Neural progenitor cell (in vitro differentiated cells): ENCODE results near the gene CDT1. TPM values are rescaled to one million over a fixed set of nuclear protein-coding genes. Genes with fewer than 3 reads are reported as not detected.

ENCODE experiments used
- DNase-seq: peaks from one replicate; pipeline ENCODE4 v3.0.0-alpha.2; 2016; ENCODE audit warnings: low spot score
- H2AFZ ChIP-seq: fragments of 200-600 bp; sonication (generic); replicated peaks from 2 replicates; pipeline ENCODE4 v1.6.1; 2016; ENCODE audit warnings: antibody characterized with exemption
- H3F3A ChIP-seq: fragments of 200-600 bp; sonication (generic); 2 replicates; pipeline ENCODE4 v1.6.1; 2016; ENCODE audit warnings: antibody characterized with exemption, low read depth
- H3K27ac ChIP-seq: fragments of 200-600 bp; sonication (generic); 2 replicates; pipeline ENCODE4 v1.5.1; 2016; ENCODE audit warnings: mild to moderate bottlenecking
- H3K27me3 ChIP-seq: fragments of 200-600 bp; sonication (generic); 2 replicates; pipeline ENCODE4 v1.6.1; 2016; ENCODE audit warnings: mild to moderate bottlenecking, moderate library complexity
- H3K36me3 ChIP-seq: fragments of 200-600 bp; sonication (generic); 2 replicates; pipeline ENCODE4 v1.5.1; 2016
- H3K4me1 ChIP-seq: fragments of 200-600 bp; sonication (generic); 2 replicates; pipeline ENCODE4 v1.6.1; 2016; ENCODE audit warnings: mixed run types
- H3K4me2 ChIP-seq: fragments of 200-600 bp; sonication (generic); 2 replicates; pipeline ENCODE4 v1.6.1; 2016
- H3K4me3 ChIP-seq: fragments of 200-600 bp; sonication (generic); 2 replicates; pipeline ENCODE4 v1.5.1; 2016
- H3K79me2 ChIP-seq: fragments of 200-600 bp; sonication (generic); 2 replicates; pipeline ENCODE4 v1.6.1; 2016; ENCODE audit warnings: low read depth
- H3K9ac ChIP-seq: fragments of 200-600 bp; sonication (generic); 2 replicates; pipeline ENCODE4 v1.6.1; 2016
- H3K9me3 ChIP-seq: fragments of 200-600 bp; sonication (generic); 2 replicates; pipeline ENCODE4 v1.5.1; 2016; ENCODE audit warnings: low read depth
- H4K20me1 ChIP-seq: fragments of 200-600 bp; sonication (generic); 2 replicates; pipeline ENCODE4 v1.6.1; 2016; ENCODE audit warnings: low read depth
- H3K27ac Mint-ChIP-seq: 3 replicates; pipeline ENCODE4 v1.8.0; 2021; ENCODE audit warnings: mixed read lengths
- H3K27me3 Mint-ChIP-seq: 2 replicates; pipeline ENCODE4 v1.8.0; 2022; ENCODE audit warnings: low read depth, mild to moderate bottlenecking, inconsistent platforms, moderate library complexity, mixed read lengths; ENCODE audit not compliant: insufficient read depth
- H3K36me3 Mint-ChIP-seq: 3 replicates; pipeline ENCODE4 v1.8.0; 2021; ENCODE audit warnings: mixed read lengths
- H3K4me1 Mint-ChIP-seq: 3 replicates; pipeline ENCODE4 v1.8.0; 2021; ENCODE audit warnings: mixed read lengths
- H3K4me3 Mint-ChIP-seq: 3 replicates; pipeline ENCODE4 v1.8.0; 2021; ENCODE audit warnings: mild to moderate bottlenecking, moderate library complexity, mixed read lengths
- H3K9me3 Mint-ChIP-seq: 3 replicates; pipeline ENCODE4 v1.8.0; 2020; ENCODE audit warnings: mixed read lengths
- CTCF ChIP-seq: fragments of 200-600 bp; sonication (generic); IDR thresholded peaks from 2 replicates; pipeline ENCODE4 v1.5.1; 2017; ENCODE audit warnings: antibody characterized with exemption, mild to moderate bottlenecking
- EZH2 ChIP-seq: fragments of 200-600 bp; sonication (generic); IDR thresholded peaks from 2 replicates; pipeline ENCODE4 v1.6.1; 2017; ENCODE audit warnings: antibody characterized with exemption, mild to moderate bottlenecking, moderate library complexity
- EZH2phosphoT487 ChIP-seq: fragments of 200-600 bp; sonication (generic); IDR thresholded peaks from 2 replicates; pipeline ENCODE4 v1.6.1; 2017; ENCODE audit warnings: antibody characterized with exemption
- total RNA-seq: library from RNA; depleted of rRNA; stranded (reverse); fragments of >200 nt; gene quantifications from 2 replicates; pipeline ENCODE4 v1.2.3, GENCODE V29; 2015; ENCODE audit warnings: low replicate concordance

Gene CDT1
- total RNA-seq, 1 donor from 2014 or later: 7.8 TPM

GRCh38 chr16:88838566-88838965, 35.0 kb downstream of the CDT1 start:
- H3K9me3 Mint-ChIP-seq: no peaks in the 10 kb centered on the region
- Histone ChIP-seq H3K27me3 (no peaks in the 10 kb centered on the region), H3F3A (no peaks in the 10 kb centered on the region), H2AFZ (no peak overlapping the region), H3K4me1 (no peaks in the 10 kb centered on the region), H3K9me3 (no peaks in the 10 kb centered on the region), H3K27ac (no peak overlapping the region), H3K4me2 (no peak overlapping the region), H3K4me3 (no peak overlapping the region), H4K20me1 (no peaks in the 10 kb centered on the region), H3K79me2 (no peaks in the 10 kb centered on the region), H3K9ac (no peak overlapping the region), H3K36me3 (no peaks in the 10 kb centered on the region)
- no peaks in the 10 kb centered on the region for H3K36me3 Mint-ChIP-seq
- no peak for DNase-seq
- no peaks in the 10 kb centered on the region for H3K4me1 Mint-ChIP-seq
- no peak overlapping the region for H3K27ac Mint-ChIP-seq
- H3K4me3 Mint-ChIP-seq: no peak overlapping the region
- no peak for TF ChIP-seq CTCF
- TF ChIP-seq EZH2phosphoT487: no peak
- no peak for TF ChIP-seq EZH2
- H3K27me3 Mint-ChIP-seq: peaks cover 4% of the 10 kb centered on the region

- no peaks in the 10 kb centered on the region for H3K36me3 ChIP-seq
- no peak overlapping the region for H3K4me3 ChIP-seq
- H3K4me1 Mint-ChIP-seq: no peaks in the 10 kb centered on the region
Observed at GRCh38 chr16:88839026-88839529, 35.5 kb downstream of the CDT1 start.

GRCh38 chr16:88839745-88840599, 36.4 kb downstream of the CDT1 start:
- Histone ChIP-seq H4K20me1 (peaks cover 4% of the 10 kb centered on the region), H2AFZ (no peak overlapping the region), H3K79me2 (no peaks in the 10 kb centered on the region), H3K9me3 (no peaks in the 10 kb centered on the region), H3K4me1 (no peaks in the 10 kb centered on the region), H3K27me3 (no peaks in the 10 kb centered on the region), H3K9ac (no peak overlapping the region), H3K36me3 (no peaks in the 10 kb centered on the region), H3K4me3 (no peak overlapping the region), H3K4me2 (no peak overlapping the region), H3K27ac (no peak overlapping the region), H3F3A (no peaks in the 10 kb centered on the region)
- DNase-seq: no peak
- no peak overlapping the region for H3K4me3 Mint-ChIP-seq
- peaks cover 8% of the 10 kb centered on the region for H3K27me3 Mint-ChIP-seq
- no peaks in the 10 kb centered on the region for H3K9me3 Mint-ChIP-seq
- H3K4me1 Mint-ChIP-seq: peaks cover 3% of the 10 kb centered on the region
- no peak overlapping the region for H3K27ac Mint-ChIP-seq
- H3K36me3 Mint-ChIP-seq: no peaks in the 10 kb centered on the region
- TF ChIP-seq CTCF (no peak), EZH2phosphoT487 (no peak), EZH2 (no peak)

More at GRCh38 chr16:88839026-88839529, 35.5 kb downstream of the CDT1 start:
- Mint-ChIP-seq H3K27ac (no peak overlapping the region), H3K27me3 (peaks cover 6% of the 10 kb centered on the region), H3K36me3 (no peaks in the 10 kb centered on the region), H3K9me3 (no peaks in the 10 kb centered on the region), H3K4me3 (no peak overlapping the region)
- H3K9me3 ChIP-seq: no peaks in the 10 kb centered on the region
- TF ChIP-seq EZH2phosphoT487 (no peak), CTCF (peak; percentile 34)
- no peak overlapping the region for H2AFZ ChIP-seq
- no peaks in the 10 kb centered on the region for H3F3A ChIP-seq
- H3K27ac ChIP-seq: no peak overlapping the region
- H3K27me3 ChIP-seq: no peaks in the 10 kb centered on the region
- H4K20me1 ChIP-seq: no peaks in the 10 kb centered on the region
- H3K4me1 ChIP-seq: no peaks in the 10 kb centered on the region
- H3K9ac ChIP-seq: no peak overlapping the region
- H3K79me2 ChIP-seq: no peaks in the 10 kb centered on the region
- DNase-seq: peak; percentile 15
- no peak overlapping the region for H3K4me2 ChIP-seq
